ENCODE measurements around the gene CLPSL2.

The CLPSL2 gene

DNA sequence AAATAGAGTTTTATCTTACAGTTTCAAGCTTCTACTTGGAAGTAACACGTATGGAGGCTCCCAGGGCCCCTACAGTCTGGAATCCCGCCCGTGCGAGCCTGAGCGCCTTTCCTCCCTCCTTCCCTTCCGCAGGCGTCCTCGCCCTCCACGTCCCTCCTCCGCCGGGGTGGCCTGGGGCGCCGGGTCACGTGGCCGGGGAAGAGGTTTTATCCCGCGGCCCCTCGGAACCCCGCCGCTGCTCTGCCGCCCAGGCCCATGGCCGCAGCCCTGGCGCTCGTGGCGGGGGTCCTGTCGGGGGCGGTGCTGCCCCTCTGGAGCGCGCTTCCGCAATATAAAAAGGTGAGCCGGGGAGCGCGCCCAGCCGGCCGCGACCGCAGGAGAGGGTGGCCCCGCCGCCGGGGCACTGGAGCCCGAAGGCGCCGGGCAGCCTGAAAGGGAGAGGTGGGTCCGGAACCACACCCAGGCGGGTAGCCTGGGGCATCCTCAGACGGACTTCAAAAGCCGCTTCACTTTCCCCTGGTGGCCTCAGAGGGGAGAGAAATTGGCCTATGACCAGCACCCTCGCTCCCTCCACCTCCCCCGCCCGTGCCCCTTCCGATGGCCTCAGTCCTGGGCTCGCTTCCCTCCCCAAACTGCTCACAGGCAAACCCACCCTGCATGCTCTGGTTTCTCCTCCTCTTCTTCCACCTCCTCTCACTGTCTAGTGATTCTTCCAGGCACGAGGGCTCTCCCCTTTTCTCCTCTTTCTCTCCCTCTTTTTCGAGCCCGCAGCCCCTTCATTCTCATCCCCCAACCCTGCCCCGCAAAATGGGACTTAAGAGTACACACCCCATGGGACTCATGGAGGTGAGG lies at the start of gene CLPSL2:
CLPSL2 (plus strand) TSS at position 235 of the 852 bp plus-strand sequence; CDS start at position 256, 21 bp downstream.
- TF ChIP-seq, protein P1, sequence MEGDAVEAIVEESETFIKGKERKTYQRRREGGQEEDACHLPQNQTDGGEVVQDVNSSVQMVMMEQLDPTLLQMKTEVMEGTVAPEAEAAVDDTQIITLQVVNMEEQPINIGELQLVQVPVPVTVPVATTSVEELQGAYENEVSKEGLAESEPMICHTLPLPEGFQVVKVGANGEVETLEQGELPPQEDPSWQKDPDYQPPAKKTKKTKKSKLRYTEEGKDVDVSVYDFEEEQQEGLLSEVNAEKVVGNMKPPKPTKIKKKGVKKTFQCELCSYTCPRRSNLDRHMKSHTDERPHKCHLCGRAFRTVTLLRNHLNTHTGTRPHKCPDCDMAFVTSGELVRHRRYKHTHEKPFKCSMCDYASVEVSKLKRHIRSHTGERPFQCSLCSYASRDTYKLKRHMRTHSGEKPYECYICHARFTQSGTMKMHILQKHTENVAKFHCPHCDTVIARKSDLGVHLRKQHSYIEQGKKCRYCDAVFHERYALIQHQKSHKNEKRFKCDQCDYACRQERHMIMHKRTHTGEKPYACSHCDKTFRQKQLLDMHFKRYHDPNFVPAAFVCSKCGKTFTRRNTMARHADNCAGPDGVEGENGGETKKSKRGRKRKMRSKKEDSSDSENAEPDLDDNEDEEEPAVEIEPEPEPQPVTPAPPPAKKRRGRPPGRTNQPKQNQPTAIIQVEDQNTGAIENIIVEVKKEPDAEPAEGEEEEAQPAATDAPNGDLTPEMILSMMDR (IDR thresholded peaks at IDR 0.05; ENCODE audit: low read depth, low read length) = no peak
- H3K4me3 ChIP-seq (replicated peaks in 1 of 2; ENCODE audit: low read depth in 2 of 2, low read length in 2 of 2) = peak within 1 kb of the TSS; percentile 46
- DNase-seq (ENCODE audit: low read depth in 2 of 2) = peak in 1 of 2 donors; percentile 33

DNA sequence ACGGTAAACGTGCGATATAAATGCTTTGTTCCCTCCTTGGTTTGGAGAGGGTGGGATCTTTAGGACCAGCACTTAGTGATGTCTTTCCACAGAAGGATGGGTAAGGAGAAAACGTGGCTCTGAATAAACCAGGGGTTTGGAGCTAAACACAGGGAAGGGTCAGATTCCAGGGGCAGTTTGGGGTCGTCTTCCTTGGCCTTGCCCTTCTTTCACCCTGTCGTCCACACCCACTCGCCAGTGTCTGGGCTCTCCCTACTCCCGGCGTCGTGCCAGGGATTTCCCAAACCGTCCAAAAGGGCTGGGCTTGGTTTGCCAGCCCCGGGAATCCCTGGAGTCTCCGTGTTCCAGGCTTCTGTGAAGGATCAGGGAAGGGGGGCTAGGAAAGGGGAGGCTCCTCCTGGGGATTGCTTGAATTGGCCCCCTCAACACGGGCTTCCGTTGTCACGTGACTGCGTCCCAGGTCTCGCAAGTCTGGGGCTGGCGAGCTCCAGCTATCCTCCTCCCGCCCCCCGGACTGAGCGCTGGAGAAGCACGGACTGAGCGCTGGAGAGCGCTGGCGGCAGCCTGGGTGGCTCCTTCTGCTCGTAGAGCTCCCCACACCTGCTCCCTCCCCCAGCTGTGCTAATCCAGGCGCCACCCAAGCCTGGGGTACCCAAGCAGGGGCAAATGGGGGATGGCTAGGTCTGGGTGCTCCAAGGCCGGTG lies 49.0 kb upstream of the CLPSL2 start:
- peak; percentile 87 to 97 for DNase-seq (ENCODE audit: low read depth in 2 of 2)
- TF ChIP-seq, protein P1 (IDR thresholded peaks at IDR 0.05; ENCODE audit: low read depth, low read length) = no peak
- peak overlapping the region; percentile 53 to 54 for H3K4me3 ChIP-seq (replicated peaks in 1 of 2; ENCODE audit: low read depth in 2 of 2, low read length in 2 of 2)

DNA sequence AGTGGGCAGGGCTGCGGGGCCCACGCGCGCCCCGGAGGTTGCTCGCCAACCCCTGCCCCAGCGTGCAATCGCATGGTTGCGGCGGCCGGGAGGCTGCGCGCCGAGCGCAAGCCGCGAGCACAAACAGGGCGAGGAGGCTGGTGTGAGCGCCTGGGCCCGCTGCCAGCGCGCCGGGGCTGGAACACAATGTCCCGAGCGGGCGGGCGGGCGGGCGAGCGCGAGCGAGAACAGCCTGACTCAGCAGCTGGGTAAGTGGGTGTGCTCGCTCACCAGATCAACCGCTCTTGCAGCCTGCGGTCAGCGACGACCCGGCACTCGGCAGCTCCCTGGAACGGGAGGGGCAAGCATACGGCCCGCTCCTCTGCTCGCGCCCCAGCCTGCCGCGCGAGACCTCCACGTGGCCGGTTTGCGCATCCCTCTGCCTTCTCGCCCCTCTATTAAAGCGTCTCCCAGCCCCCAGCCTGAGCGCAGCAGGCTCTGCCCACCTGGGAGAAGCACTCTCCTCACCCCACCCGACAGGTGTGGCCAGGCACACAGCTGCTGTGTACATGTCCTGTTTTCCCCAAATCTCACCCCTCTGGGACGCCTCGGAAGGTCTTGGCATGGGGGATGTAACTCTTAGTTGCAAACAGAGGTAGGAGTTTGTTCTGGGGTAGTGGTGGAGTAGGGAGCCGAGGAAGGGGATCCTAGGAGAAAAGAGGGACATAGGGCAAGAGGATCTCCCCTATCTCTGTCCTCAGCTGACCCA lies 48.3 kb upstream of the CLPSL2 start:
- peak overlapping the region; percentile 53 to 54 for H3K4me3 ChIP-seq (replicated peaks in 1 of 2; ENCODE audit: low read depth in 2 of 2, low read length in 2 of 2)
- peak; percentile 98 to 99 for DNase-seq (ENCODE audit: low read depth in 2 of 2)
- TF ChIP-seq, protein P1 (IDR thresholded peaks at IDR 0.05; ENCODE audit: low read depth, low read length) = no peak

DNA sequence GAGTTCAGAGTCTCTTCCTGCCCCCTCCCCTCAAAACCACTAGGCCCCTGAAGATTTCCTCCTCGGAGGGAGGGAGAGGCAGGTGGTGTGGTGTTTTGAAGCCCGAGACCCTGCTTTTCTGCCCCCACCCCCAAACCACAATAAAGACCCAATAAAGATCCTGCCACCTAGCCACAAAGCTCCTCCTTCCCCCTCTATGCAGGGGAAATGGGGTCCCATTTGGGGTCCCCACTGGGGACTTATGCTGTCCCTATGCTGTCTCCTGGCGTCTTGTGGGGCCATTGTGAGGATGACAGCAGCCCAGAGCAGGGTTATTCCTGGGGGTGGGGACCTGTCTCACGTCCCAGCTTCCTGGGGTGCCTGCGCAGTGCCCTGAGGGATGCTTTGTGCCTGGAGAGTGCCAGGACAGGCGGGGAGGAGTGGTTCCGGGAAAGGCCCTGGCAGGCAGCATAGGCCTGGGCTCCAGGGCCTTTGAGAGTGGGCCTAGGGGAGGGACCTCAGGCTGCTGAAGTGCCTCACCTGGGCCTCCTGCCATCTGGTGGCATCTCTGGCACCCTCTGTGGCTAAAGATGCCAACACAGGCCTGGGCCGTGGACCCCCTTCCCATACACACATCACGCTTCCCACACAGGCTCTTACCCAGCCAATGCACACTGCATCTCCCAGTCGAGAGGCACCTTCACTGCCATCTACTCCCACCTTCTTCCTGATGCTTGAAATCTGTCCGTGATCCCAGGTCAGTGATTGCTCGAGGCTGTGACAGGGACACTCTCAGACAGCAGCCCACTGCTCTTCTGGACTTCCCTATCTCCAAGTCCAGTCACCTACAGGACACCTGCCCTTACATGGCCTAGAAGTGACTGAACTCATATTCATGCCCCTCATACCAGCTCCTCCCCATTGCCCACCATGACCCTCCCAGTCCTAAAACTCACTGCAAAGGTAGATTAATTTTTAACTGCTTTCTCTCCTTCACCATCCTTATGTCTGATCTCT lies 47.4 kb upstream of the CLPSL2 start:
- TF ChIP-seq, protein P1 (IDR thresholded peaks at IDR 0.05; ENCODE audit: low read depth, low read length) = no peak
- H3K4me3 ChIP-seq (replicated peaks in 1 of 2; ENCODE audit: low read depth in 2 of 2, low read length in 2 of 2) = peak overlapping the region in 1 of 2 donors; percentile 31
- DNase-seq (ENCODE audit: low read depth in 2 of 2) = no peak

DNA sequence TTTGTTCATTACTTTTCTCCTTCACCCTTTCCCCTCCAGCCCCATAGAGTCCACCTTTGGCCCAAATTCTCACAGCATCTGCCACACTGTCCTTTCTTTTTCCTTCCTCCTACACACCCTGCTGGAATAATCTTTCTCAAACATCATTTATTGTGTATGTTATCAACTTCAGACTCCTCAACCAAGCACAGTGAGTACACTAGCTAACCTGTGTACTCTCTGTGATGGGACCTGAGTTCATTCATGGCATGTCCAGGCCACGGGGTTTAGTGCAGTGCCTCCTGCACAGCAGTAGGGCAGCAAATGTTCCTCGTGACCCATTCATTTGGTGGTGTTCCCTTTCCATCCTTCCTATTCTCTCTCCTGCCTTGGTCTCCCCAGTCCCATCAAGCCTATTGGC lies 46.7 kb upstream of the CLPSL2 start:
- TF ChIP-seq, protein P1 (IDR thresholded peaks at IDR 0.05; ENCODE audit: low read depth, low read length) = no peak
- DNase-seq (ENCODE audit: low read depth in 2 of 2) = no peak
- no peak overlapping the region for H3K4me3 ChIP-seq (replicated peaks in 1 of 2; ENCODE audit: low read depth in 2 of 2, low read length in 2 of 2)

Data from cardiac fibroblast (primary cell).